ENCODE results near the gene JUN.

JUN gene

GRCh38 chr1:58763214-58763613, 20.6 kb downstream of the JUN start:
- H3K4me3 ChIP-seq (ENCODE audit: low read depth, low read length): no peak overlapping the region
- H3K9me3 ChIP-seq (ENCODE audit: control insufficient read depth, insufficient read depth, low read depth, low read length): no peaks in the 10 kb centered on the region
- no peaks in the 10 kb centered on the region for H3K4me1 ChIP-seq (ENCODE audit: control insufficient read depth, insufficient read depth, low read length)
- H3K27ac ChIP-seq (ENCODE audit: extremely low read depth, low read depth, low read length): no peak overlapping the region
- no peaks in the 10 kb centered on the region for H3K36me3 ChIP-seq (ENCODE audit: control insufficient read depth in 2 of 2, insufficient read depth in 1 of 2, low read length in 2 of 2)
- no peak for TF ChIP-seq ZNF223 (tag by site-specific recombination; IDR thresholded peaks at IDR 0.05)
- no peak for TF ChIP-seq ZNF391 (tag by site-specific recombination; IDR thresholded peaks at IDR 0.05; ENCODE audit: borderline replicate concordance, low read depth)
- TF ChIP-seq PRDM1 (tag by site-specific recombination; IDR thresholded peaks at IDR 0.05): no peak
- TF ChIP-seq MZF1 (tag by site-specific recombination; IDR thresholded peaks at IDR 0.05; ENCODE audit: borderline replicate concordance): no peak
- TF ChIP-seq WT1 (tag by site-specific recombination; IDR thresholded peaks at IDR 0.05): no peak
- no peak for TF ChIP-seq AEBP2 (tag by site-specific recombination; IDR thresholded peaks at IDR 0.05; ENCODE audit: borderline replicate concordance)
- TF ChIP-seq GLIS1 (tag by site-specific recombination; IDR thresholded peaks at IDR 0.05): no peak
- no peak for TF ChIP-seq ZBTB7A (tag by site-specific recombination; IDR thresholded peaks at IDR 0.05; ENCODE audit: low read depth)
- no peak for TF ChIP-seq ZBTB10 (tag by site-specific recombination; IDR thresholded peaks at IDR 0.05)
- POLR2A ChIA-PET: no interaction called here
- CTCF ChIA-PET: interaction anchor here (0.6 to 1.5 kb wide), 3 partner anchors 10 to 350 kb away, joined by 3 to 4 read pairs (median 3); no protein-coding TSS in a partner anchor

GRCh38 chr1:58762806-58763205, 21.0 kb downstream of the JUN start:
- no peak overlapping the region for H3K27ac ChIP-seq (ENCODE audit: extremely low read depth, low read depth, low read length)
- POLR2A ChIA-PET: no interaction called here
- H3K9me3 ChIP-seq (ENCODE audit: control insufficient read depth, insufficient read depth, low read depth, low read length): no peaks in the 10 kb centered on the region
- TF ChIP-seq ZNF629 (tag by site-specific recombination; IDR thresholded peaks at IDR 0.05) (no peak), KLF7 (tag by site-specific recombination; IDR thresholded peaks at IDR 0.05; ENCODE audit: borderline replicate concordance) (no peak), KLF17 (tag by site-specific recombination; IDR thresholded peaks at IDR 0.05) (no peak), SALL2 (tag by site-specific recombination; IDR thresholded peaks at IDR 0.05; ENCODE audit: borderline replicate concordance) (no peak), ZNF169 (tag by site-specific recombination; IDR thresholded peaks at IDR 0.05) (no peak), ZBTB1 (tag by site-specific recombination; IDR thresholded peaks at IDR 0.05) (no peak), ZNF174 (tag by site-specific recombination; IDR thresholded peaks at IDR 0.05) (no peak)
- no peaks in the 10 kb centered on the region for H3K36me3 ChIP-seq (ENCODE audit: control insufficient read depth in 2 of 2, insufficient read depth in 1 of 2, low read length in 2 of 2)
- H3K4me1 ChIP-seq (ENCODE audit: control insufficient read depth, insufficient read depth, low read length): no peaks in the 10 kb centered on the region
- CTCF ChIA-PET: interaction anchor here (0.6 to 1.5 kb wide), 3 partner anchors 11 to 78 kb away, joined by 3 to 4 read pairs (median 3); no protein-coding TSS in a partner anchor
- H3K4me3 ChIP-seq (ENCODE audit: low read depth, low read length): no peak overlapping the region

GRCh38 chr1:58755468-58755872, 28.4 kb downstream of the JUN start:
- H3K4me3 ChIP-seq (ENCODE audit: low read depth, low read length): no peak overlapping the region
- no peaks in the 10 kb centered on the region for H3K36me3 ChIP-seq (ENCODE audit: control insufficient read depth in 2 of 2, insufficient read depth in 1 of 2, low read length in 2 of 2)
- POLR2A ChIA-PET: interaction anchor here (1.3 to 2.0 kb wide), 2 partner anchors 24 to 28 kb away, joined by 3 to 7 read pairs; partner anchors contain the start of gene JUN
- H3K9me3 ChIP-seq (ENCODE audit: control insufficient read depth, insufficient read depth, low read depth, low read length): no peaks in the 10 kb centered on the region
- no peak overlapping the region for H3K27ac ChIP-seq (ENCODE audit: extremely low read depth, low read depth, low read length)
- no peaks in the 10 kb centered on the region for H3K4me1 ChIP-seq (ENCODE audit: control insufficient read depth, insufficient read depth, low read length)
- CTCF ChIA-PET: interaction anchor here (0.9 kb wide), 1 partner anchor 1004 kb away, joined by 3 read pairs; no protein-coding TSS in a partner anchor
- TF ChIP-seq ZNF324 (tag by site-specific recombination; IDR thresholded peaks at IDR 0.05) (no peak), SETDB1 (IDR thresholded peaks at IDR 0.05; ENCODE audit: insufficient read length, low read length) (peak; percentile 83), ZNF121 (tag by site-specific recombination; IDR thresholded peaks at IDR 0.05) (no peak), ZNF221 (tag by site-specific recombination; IDR thresholded peaks at IDR 0.05; ENCODE audit: borderline replicate concordance) (no peak), ZNF146 (tag by site-specific recombination; IDR thresholded peaks at IDR 0.05) (no peak), ZBTB17 (tag by site-specific recombination; IDR thresholded peaks at IDR 0.05) (peak; percentile 72), ZNF449 (tag by site-specific recombination; IDR thresholded peaks at IDR 0.05) (no peak), ZNF473 (tag by site-specific recombination; IDR thresholded peaks at IDR 0.05) (no peak), TCF7L2 (IDR thresholded peaks at IDR 0.05; ENCODE audit: borderline replicate concordance, low read depth, low read length) (no peak), ZNF629 (tag by site-specific recombination; IDR thresholded peaks at IDR 0.05) (peak; percentile 66; the same call in 1 of the 2 replicates), ZNF600 (tag by site-specific recombination; IDR thresholded peaks at IDR 0.05) (peak; percentile 59; the same call in 1 of the 2 replicates), ZNF416 (tag by site-specific recombination; IDR thresholded peaks at IDR 0.05) (no peak)
